ENCODE measurements around the gene CEP170B.

GRCh38 chr14:104826189-104826860, 38.7 kb upstream of the CEP170B start:
- no peak for TF ChIP-seq CREB5 (CRISPR knock-in tag; IDR thresholded peaks at IDR 0.05; ENCODE audit: low read depth)
- TF ChIP-seq PATZ1 (CRISPR knock-in tag; IDR thresholded peaks at IDR 0.05; ENCODE audit: borderline replicate concordance): no peak

Measured in SK-N-SH treated with all-trans-retinoic acid at 6 μM for 48 hours (cell line).